Thyroid gland (tissue), 4 donors: ENCODE results near the gene KIRREL1. TPM values are rescaled to one million over a fixed set of nuclear protein-coding genes. Genes with fewer than 3 reads are reported as not detected.

ENCODE experiments used
- DNase-seq, 2 donors: peaks; one replicate each; pipeline ENCODE4 v3.0.0-alpha.2; 2019
- H3K27ac ChIP-seq, 3 donors: fragments of 200-600 bp; sonication (generic); 1 replicate in 2 of 3; 2 replicates in 1 of 3; pipeline ENCODE4 v1.5.1; 2016 to 2019; ENCODE audit warnings: mild to moderate bottlenecking in 1 of 3, moderate library complexity in 1 of 3
- H3K27me3 ChIP-seq: fragments of 200-600 bp; sonication (generic); one replicate; pipeline ENCODE4 v1.5.1; 2019
- H3K36me3 ChIP-seq, 2 donors: fragments of 200-600 bp; sonication (generic); one replicate each; pipeline ENCODE4 v1.5.1; 2016 to 2019
- H3K4me1 ChIP-seq, 2 donors: fragments of 200-600 bp; sonication (generic); one replicate each; pipeline ENCODE4 v1.5.1; 2017 to 2019
- H3K4me3 ChIP-seq, 3 donors: fragments of 200-600 bp; sonication (generic); replicated peaks in 1 of 3; 1 replicate in 2 of 3; 2 replicates in 1 of 3; pipeline ENCODE4 v1.5.1; 2016; ENCODE audit warnings: mild to moderate bottlenecking in 1 of 3
- H3K9me3 ChIP-seq: fragments of 200-600 bp; sonication (generic); one replicate; pipeline ENCODE4 v1.5.1; 2017
- POLR2A ChIP-seq, 2 donors: fragments of 450-650 bp; IDR thresholded peaks; one replicate each; pipeline ENCODE4 v1.6.1; 2017; ENCODE audit warnings: antibody characterized with exemption in 2 of 2, mild to moderate bottlenecking in 2 of 2, moderate library complexity in 1 of 2
- WGBS, 2 donors: methylation state at CpG; one replicate each; pipeline ENCODE4 v1.1.5; 2017; 5-methylcytosine and 5-hydroxymethylcytosine counted together
- intact Hi-C: fragments of 100-400 bp; cut with DNase I; formaldehyde crosslinking; loops from one replicate; pipeline ENCODE4 v1.15.1; 2023
- total RNA-seq, 4 donors: library from RNA; depleted of rRNA; stranded (reverse); fragments of >200 nt; gene quantifications; one replicate each; pipeline ENCODE4 v1.2.3, GENCODE V29; 2016
- TF ChIP-seq, protein P1 (sequence below), 6 experiments: fragments of 200-600 bp in 3 of 6; fragments of 450-650 bp in 3 of 6; sonication (generic) in 3 of 6; IDR thresholded peaks; one replicate each; pipeline ENCODE4 v1.5.1; 2016 to 2019; ENCODE audit warnings: antibody characterized with exemption in 6 of 6, mild to moderate bottlenecking in 2 of 6, inconsistent platforms in 1 of 6, moderate library complexity in 1 of 6

Gene KIRREL1
- total RNA-seq, 4 donors from 2014 or later, result 22.7 to 27.5 (median 24.1) TPM

DNA sequence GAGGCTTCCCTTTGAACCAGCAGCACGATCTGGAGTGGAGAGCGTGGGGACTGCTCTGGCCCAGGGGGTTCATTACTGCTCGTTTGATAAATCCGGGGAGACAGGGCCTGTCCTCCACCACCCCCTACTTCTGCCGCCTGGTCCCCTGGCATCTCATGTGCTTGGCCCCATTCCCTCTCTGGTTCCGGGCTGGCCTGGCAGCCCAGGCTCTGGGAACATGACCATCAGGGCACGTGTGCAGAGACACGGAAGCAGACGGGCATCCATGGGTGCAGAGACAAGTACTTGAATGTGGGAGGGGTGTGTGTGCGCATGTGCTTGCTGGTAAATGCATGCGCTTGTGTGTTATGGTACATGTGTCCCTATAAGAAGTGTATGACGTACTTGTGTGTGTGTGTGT, 75.5 kb downstream of the KIRREL1 start:
- 37 to 60% methylated on average over 7 to 11 of the region's 12 CpGs for WGBS, 2 donors
- TF ChIP-seq POLR2A (IDR thresholded peaks at IDR 0.05), result no peak
- TF ChIP-seq, protein P1, sequence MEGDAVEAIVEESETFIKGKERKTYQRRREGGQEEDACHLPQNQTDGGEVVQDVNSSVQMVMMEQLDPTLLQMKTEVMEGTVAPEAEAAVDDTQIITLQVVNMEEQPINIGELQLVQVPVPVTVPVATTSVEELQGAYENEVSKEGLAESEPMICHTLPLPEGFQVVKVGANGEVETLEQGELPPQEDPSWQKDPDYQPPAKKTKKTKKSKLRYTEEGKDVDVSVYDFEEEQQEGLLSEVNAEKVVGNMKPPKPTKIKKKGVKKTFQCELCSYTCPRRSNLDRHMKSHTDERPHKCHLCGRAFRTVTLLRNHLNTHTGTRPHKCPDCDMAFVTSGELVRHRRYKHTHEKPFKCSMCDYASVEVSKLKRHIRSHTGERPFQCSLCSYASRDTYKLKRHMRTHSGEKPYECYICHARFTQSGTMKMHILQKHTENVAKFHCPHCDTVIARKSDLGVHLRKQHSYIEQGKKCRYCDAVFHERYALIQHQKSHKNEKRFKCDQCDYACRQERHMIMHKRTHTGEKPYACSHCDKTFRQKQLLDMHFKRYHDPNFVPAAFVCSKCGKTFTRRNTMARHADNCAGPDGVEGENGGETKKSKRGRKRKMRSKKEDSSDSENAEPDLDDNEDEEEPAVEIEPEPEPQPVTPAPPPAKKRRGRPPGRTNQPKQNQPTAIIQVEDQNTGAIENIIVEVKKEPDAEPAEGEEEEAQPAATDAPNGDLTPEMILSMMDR (IDR thresholded peaks at IDR 0.05), result no peak
- no peaks in the 10 kb centered on the region for H3K36me3 ChIP-seq
- DNase-seq, result peak; percentile 57 to 61
- no peaks in the 10 kb centered on the region for H3K27me3 ChIP-seq
- H3K27ac ChIP-seq, result no peak overlapping the region
- peaks cover 0 to 40% of the 10 kb centered on the region in 2 donors for H3K4me1 ChIP-seq
- no peak overlapping the region for H3K4me3 ChIP-seq
- intact Hi-C loops, result no loop called here
- no peaks in the 10 kb centered on the region for H3K9me3 ChIP-seq

DNA sequence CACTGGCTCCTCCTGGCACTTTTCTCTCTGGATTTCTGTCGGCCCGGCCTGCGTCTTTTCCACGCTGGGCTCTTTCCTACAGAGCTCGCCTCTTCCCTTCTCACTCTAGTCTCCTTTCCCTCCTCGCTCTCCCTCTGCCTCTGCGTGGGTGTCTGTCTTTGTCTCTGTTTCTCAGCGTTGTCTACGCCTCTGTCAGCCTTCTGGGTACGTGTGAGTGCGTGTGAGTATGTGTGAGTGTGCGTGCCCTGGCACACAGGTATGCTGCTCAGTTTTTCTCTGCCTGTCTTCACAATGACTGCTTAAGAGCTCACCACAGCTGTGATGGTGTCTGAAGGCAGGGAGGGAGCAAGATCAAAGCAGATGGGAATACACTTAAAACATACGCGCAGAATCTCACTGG, 77.7 kb downstream of the KIRREL1 start:
- intact Hi-C loops, result no loop called here
- Histone ChIP-seq H3K9me3 (no peaks in the 10 kb centered on the region), H3K4me1 (peaks cover 9 to 51% of the 10 kb centered on the region in 2 donors), H3K27ac (no peak overlapping the region), H3K36me3 (no peaks in the 10 kb centered on the region), H3K27me3 (no peaks in the 10 kb centered on the region), H3K4me3 (no peak overlapping the region)
- DNase-seq, result no peak
- TF ChIP-seq, protein P1 (IDR thresholded peaks at IDR 0.05), result no peak
- TF ChIP-seq POLR2A (IDR thresholded peaks at IDR 0.05), result no peak
- 66 to 71% methylated on average over 14 of the region's 14 CpGs for WGBS, 2 donors

DNA sequence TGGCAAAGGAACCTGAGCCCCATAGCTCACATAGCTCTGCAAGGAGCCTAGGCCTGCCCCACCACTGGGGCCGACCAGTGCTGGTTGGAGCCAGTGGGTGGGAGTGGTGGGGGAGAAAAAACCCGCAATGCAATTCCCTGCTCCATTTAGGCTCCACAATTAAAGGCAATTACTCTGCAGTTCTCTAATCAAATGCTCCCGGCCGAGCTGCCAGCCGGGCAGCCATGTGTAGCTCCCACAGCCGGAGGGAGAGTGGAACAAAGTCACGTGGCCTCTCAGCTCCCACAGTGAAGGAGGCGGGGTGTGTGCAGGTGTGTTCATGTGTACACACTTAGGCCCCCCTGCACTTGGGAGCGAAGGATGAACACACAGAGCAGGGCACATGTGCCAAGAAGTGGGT, 81.6 kb downstream of the KIRREL1 start:
- Histone ChIP-seq H3K9me3 (no peaks in the 10 kb centered on the region), H3K4me3 (no peak overlapping the region), H3K27me3 (no peaks in the 10 kb centered on the region), H3K27ac (peak overlapping the region in 2 of 3 donors; percentile 24 to 60), H3K4me1 (peaks cover 9 to 23% of the 10 kb centered on the region in 2 donors), H3K36me3 (no peaks in the 10 kb centered on the region)
- peak; percentile 86 to 87 for DNase-seq
- WGBS, 2 donors, result 18 to 40% methylated on average over 8 of the region's 9 CpGs
- TF ChIP-seq, protein P1 (IDR thresholded peaks at IDR 0.05), result no peak
- TF ChIP-seq POLR2A (IDR thresholded peaks at IDR 0.05), result no peak
- intact Hi-C loops, result loop anchor here (5.0 kb wide), 1 partner anchor 33 kb away; no protein-coding TSS in a partner anchor

DNA sequence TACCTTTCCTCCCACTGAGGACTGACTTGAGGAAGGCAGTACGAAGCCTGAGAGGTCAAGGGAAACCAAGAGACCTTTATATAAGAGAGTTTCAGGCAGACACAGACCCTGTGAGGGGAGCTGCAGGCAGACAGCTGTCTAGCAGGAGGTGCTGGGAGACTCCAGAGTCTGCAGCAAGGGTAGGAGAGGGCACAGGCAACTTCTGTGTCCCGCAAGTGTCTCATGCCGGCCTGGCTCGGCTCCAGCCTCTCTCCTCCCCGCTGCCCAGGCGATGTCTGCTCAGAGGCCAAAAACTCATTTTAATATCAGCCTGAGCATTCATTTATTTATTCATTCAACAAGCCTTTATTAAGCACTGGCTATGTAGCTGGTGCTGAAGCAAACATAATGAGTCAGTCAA, 83.0 kb downstream of the KIRREL1 start:
- H3K4me3 ChIP-seq, result no peak overlapping the region
- no peak overlapping the region for H3K27ac ChIP-seq
- no peaks in the 10 kb centered on the region for H3K27me3 ChIP-seq
- TF ChIP-seq POLR2A (IDR thresholded peaks at IDR 0.05), result no peak
- WGBS, 2 donors, result 62 to 69% methylated on average over 5 to 6 of the region's 6 CpGs
- intact Hi-C loops, result loop anchor here (5.0 kb wide), 1 partner anchor 34 kb away; no protein-coding TSS in a partner anchor
- H3K9me3 ChIP-seq, result no peaks in the 10 kb centered on the region
- peaks cover 9 to 23% of the 10 kb centered on the region in 2 donors for H3K4me1 ChIP-seq
- H3K36me3 ChIP-seq, result peaks cover 0 to 2% of the 10 kb centered on the region in 2 donors
- DNase-seq, result peak; percentile 27 to 36

DNA sequence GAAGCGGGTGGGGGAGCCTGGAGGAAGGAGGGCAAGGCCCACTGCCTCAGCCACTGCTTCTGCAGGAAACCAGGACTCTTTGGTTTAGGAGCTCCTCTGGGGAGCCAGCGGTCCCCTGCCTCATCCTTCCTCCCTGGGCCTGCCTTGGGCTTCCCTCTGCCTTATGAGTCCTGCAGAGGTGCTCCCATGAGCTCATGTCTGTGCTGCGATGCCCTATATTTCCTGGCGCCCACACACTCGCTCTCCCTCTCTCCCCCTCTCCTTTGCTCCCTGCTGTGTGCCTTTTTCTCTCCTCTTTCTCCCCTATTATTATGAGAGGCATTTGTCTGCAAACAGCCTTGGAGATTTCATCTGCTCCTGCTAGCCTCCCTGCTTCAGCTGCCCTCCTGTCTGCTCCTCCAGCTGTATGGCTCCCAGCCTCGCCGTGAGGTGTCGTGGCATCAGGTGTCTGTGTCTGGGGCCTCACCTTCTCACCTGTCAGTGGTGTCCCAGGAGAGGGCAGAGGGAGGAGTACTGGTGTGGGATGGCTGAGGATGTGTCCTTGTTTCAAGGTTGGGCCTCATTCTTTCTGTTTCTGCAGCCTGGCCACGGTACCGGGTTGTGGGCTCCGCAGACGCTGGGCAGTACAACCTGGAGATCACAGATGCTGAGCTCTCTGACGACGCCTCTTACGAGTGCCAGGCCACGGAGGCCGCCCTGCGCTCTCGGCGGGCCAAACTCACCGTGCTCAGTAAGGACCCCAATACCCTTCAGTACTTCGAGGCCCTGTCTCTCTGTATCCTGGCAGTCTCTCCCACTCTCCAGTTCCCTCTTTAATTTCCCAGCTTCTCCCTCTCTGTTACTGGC, 84.2 kb downstream of the KIRREL1 start:
- Histone ChIP-seq H3K4me1 (peaks cover 9 to 23% of the 10 kb centered on the region in 2 donors), H3K27me3 (no peaks in the 10 kb centered on the region), H3K27ac (no peak overlapping the region), H3K4me3 (no peak overlapping the region), H3K9me3 (no peaks in the 10 kb centered on the region), H3K36me3 (peaks cover 0 to 2% of the 10 kb centered on the region in 2 donors)
- 91 to 92% methylated on average over 22 of the region's 22 CpGs for WGBS, 2 donors
- TF ChIP-seq, protein P1 (IDR thresholded peaks at IDR 0.05), result no peak
- TF ChIP-seq POLR2A (IDR thresholded peaks at IDR 0.05), result no peak
- intact Hi-C loops, result loop anchor here (5.0 kb wide), 1 partner anchor 35 kb away; no protein-coding TSS in a partner anchor
- DNase-seq, result no peak
